Ascending aorta (tissue), 2 donors: Measurements from ENCODE around the gene GPC5. TPM values are rescaled to one million over a fixed set of nuclear protein-coding genes. Genes with fewer than 3 reads are reported as not detected.

ENCODE experiments used
- DNase-seq, 2 donors: peaks; one replicate each; pipeline ENCODE4 v3.0.0-alpha.2; 2019; ENCODE audit warnings: low spot score in 2 of 2
- H3K27ac ChIP-seq, 2 donors: fragments of 200-600 bp; sonication (generic); one replicate each; pipeline ENCODE4 v1.5.1; 2016 to 2017; ENCODE audit warnings: mild to moderate bottlenecking in 1 of 2
- H3K27me3 ChIP-seq: fragments of 200-600 bp; sonication (generic); one replicate; pipeline ENCODE4 v1.5.1; 2017
- H3K36me3 ChIP-seq, 2 donors: fragments of 200-600 bp; sonication (generic); one replicate each; pipeline ENCODE4 v1.5.1; 2016
- H3K4me1 ChIP-seq, 2 donors: fragments of 200-600 bp; sonication (generic); one replicate each; pipeline ENCODE4 v1.5.1; 2016 to 2017; ENCODE audit warnings: mild to moderate bottlenecking in 1 of 2
- H3K4me3 ChIP-seq, 2 donors: fragments of 200-600 bp; sonication (generic); one replicate each; pipeline ENCODE4 v1.5.1; 2016 to 2017; ENCODE audit warnings: mild to moderate bottlenecking in 1 of 2
- H3K9me3 ChIP-seq, 2 donors: fragments of 200-600 bp; sonication (generic); one replicate each; pipeline ENCODE4 v1.5.1; 2016
- CTCF ChIP-seq, 3 experiments: fragments of 200-600 bp in 2 of 3; fragments of 450-650 bp in 1 of 3; sonication (generic) in 2 of 3; IDR thresholded peaks; one replicate each; pipeline ENCODE4 v1.5.1; 2016 to 2019; ENCODE audit warnings: antibody characterized with exemption in 3 of 3, mild to moderate bottlenecking in 1 of 3, moderate library complexity in 1 of 3
- intact Hi-C: fragments of 100-400 bp; cut with DNase I; formaldehyde crosslinking; loops from one replicate; pipeline ENCODE4 v1.15.1; 2023
- total RNA-seq: library from RNA; depleted of rRNA; stranded (reverse); fragments of >200 nt; gene quantifications from one replicate; pipeline ENCODE4 v1.1.0, GENCODE V29; 2016

The GPC5 gene
- total RNA-seq, 1 donor from 2014 or later = not detected

DNA sequence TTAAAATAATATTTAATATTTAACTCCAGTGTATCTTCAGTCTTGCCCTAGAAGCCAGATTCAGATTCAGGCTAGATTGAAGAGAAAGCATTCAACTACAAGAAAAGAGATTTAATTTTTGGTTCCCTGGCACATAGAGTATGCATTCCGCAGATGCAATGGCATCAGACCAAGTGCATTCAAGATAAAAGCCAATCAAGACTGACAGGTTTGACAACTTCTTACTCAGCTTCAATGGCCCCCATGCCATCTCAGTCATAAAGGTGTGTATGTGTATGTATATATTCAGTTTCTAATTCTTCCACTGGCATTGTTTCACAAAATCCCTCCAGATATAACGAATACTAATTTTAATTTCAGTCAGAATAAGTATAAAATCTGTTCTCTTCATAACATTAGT lies 1177.4 kb downstream of the GPC5 start:
- no peaks in the 10 kb centered on the region for H3K4me1 ChIP-seq
- no peak overlapping the region for H3K27ac ChIP-seq
- H3K27me3 ChIP-seq = no peaks in the 10 kb centered on the region
- H3K9me3 ChIP-seq = no peaks in the 10 kb centered on the region
- intact Hi-C loops = no loop called here
- no peak for TF ChIP-seq CTCF (IDR thresholded peaks at IDR 0.05)
- no peak for DNase-seq
- H3K36me3 ChIP-seq = no peaks in the 10 kb centered on the region
- H3K4me3 ChIP-seq = no peak overlapping the region

GRCh38 chr13:92578358-92578757 lies 1179.9 kb downstream of the GPC5 start:
- no peaks in the 10 kb centered on the region for H3K27me3 ChIP-seq
- H3K4me1 ChIP-seq = no peaks in the 10 kb centered on the region
- no peak for TF ChIP-seq CTCF (IDR thresholded peaks at IDR 0.05)
- H3K4me3 ChIP-seq = no peak overlapping the region
- H3K9me3 ChIP-seq = no peaks in the 10 kb centered on the region
- intact Hi-C loops = no loop called here
- no peaks in the 10 kb centered on the region for H3K36me3 ChIP-seq
- H3K27ac ChIP-seq = no peak overlapping the region
- DNase-seq = no peak

DNA sequence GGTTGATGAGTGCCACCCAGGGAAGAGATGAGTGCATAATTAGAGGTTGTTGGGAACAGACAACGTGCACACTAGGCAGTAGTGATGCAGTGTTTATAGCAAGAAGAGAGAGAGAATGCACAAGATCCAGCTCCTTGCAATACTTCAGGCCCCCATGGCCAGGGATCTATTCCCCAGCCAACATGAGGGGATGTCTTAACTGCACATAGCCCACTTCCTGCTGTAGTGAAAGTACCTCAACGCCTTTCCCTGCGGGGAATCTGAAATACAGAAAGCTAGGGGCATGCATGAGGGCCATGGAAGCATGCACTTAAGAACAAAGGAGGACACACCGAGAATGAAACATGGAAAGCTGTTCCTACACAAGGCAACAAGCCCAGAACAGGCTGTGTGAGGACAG lies 1191.5 kb downstream of the GPC5 start:
- Histone ChIP-seq H3K4me1 (no peaks in the 10 kb centered on the region), H3K27me3 (no peaks in the 10 kb centered on the region), H3K9me3 (peaks cover 0 to 2% of the 10 kb centered on the region in 2 donors), H3K4me3 (no peak overlapping the region), H3K36me3 (no peaks in the 10 kb centered on the region), H3K27ac (no peak overlapping the region)
- DNase-seq = no peak
- no peak for TF ChIP-seq CTCF (IDR thresholded peaks at IDR 0.05)
- intact Hi-C loops = no loop called here

DNA sequence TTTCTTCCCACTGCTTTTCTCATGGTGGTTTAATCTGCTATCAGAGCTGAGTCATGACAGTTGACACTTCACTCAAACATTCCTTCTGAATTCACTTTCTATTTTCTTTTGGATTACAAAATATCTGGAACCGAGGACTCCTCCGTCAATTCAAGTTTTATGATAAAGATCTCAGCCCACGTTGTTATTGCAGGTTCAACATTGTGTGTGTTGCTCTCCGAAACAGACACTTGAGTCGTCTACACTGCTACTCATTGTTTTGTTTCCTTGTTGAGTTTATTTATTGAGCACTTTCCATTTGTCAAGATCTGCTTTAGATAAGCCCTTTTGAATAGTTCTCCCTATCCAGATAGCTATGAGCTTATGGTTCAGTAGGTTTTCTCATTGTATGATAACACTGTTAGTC lies 1192.1 kb downstream of the GPC5 start:
- DNase-seq = no peak
- intact Hi-C loops = no loop called here
- no peak for TF ChIP-seq CTCF (IDR thresholded peaks at IDR 0.05)
- Histone ChIP-seq H3K4me3 (no peak overlapping the region), H3K4me1 (no peaks in the 10 kb centered on the region), H3K27me3 (no peaks in the 10 kb centered on the region), H3K9me3 (peaks cover 0 to 2% of the 10 kb centered on the region in 2 donors), H3K36me3 (no peaks in the 10 kb centered on the region), H3K27ac (no peak overlapping the region)

DNA sequence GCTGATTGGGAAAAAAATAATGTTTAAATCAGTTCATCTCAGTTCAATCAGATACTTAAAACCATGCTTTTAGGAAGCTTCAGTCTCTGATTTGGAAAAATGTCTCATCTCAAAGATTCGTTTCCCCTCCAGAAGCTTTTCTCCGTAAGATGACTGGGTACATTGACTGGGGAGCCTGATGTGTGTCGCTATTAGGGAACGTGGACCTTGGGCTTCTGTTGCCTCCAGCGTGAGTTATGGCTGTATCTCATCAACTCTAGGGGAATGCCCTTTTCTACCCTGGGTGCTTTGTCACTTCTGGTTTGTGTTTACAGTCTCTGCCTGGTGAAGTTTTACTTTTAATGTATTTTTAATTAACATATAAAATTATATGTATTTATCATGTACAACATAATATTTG lies 1192.7 kb downstream of the GPC5 start:
- intact Hi-C loops = no loop called here
- Histone ChIP-seq H3K4me1 (no peaks in the 10 kb centered on the region), H3K4me3 (no peak overlapping the region), H3K9me3 (peaks cover 0 to 2% of the 10 kb centered on the region in 2 donors), H3K27ac (no peak overlapping the region), H3K27me3 (no peaks in the 10 kb centered on the region), H3K36me3 (no peaks in the 10 kb centered on the region)
- no peak for TF ChIP-seq CTCF (IDR thresholded peaks at IDR 0.05)
- DNase-seq = no peak

GRCh38 chr13:92592757-92593156 lies 1194.3 kb downstream of the GPC5 start:
- intact Hi-C loops = no loop called here
- TF ChIP-seq CTCF (IDR thresholded peaks at IDR 0.05) = no peak
- Histone ChIP-seq H3K27ac (no peak overlapping the region), H3K4me1 (no peaks in the 10 kb centered on the region), H3K4me3 (no peak overlapping the region), H3K9me3 (peaks cover 0 to 2% of the 10 kb centered on the region in 2 donors), H3K36me3 (no peaks in the 10 kb centered on the region), H3K27me3 (no peaks in the 10 kb centered on the region)
- no peak for DNase-seq
